GM13976 (cell line): ENCODE measurements around the gene DNPH1.

Experiments used
- DNase-seq: peaks from one replicate; pipeline ENCODE4 v3.0.0; 2012; ENCODE audit warnings: low spot score
- CTCF ChIP-seq: IDR thresholded peaks from 2 replicates; pipeline ENCODE4 v1.5.1; 2012; ENCODE audit warnings: borderline replicate concordance, mild to moderate bottlenecking; ENCODE audit not compliant: insufficient read depth; ENCODE audit errors: extremely low read depth, missing control alignments, control extremely low read depth
- in situ Hi-C: fragments of 300-500 bp; cut with MboI; formaldehyde crosslinking; loops from one replicate; pipeline ENCODE4 v1.12.0; 2022; ENCODE audit warnings: low sequenced_read_pairs, mixed read lengths, inconsistent platforms; ENCODE audit not compliant: unreplicated experiment

DNPH1 gene

GRCh38 chr6:43258807-43259686 is 29.8 kb upstream of the DNPH1 start:
- no peak for TF ChIP-seq CTCF
- DNase-seq: no peak
- in situ Hi-C loops: loop anchor here (25.0 kb wide), 1 partner anchor 228 kb away; the partner anchor contains the start of gene TJAP1

GRCh38 chr6:43258180-43258579 is 28.9 kb upstream of the DNPH1 start:
- DNase-seq: no peak
- in situ Hi-C loops: loop anchor here (25.0 kb wide), 1 partner anchor 229 kb away; the partner anchor contains the start of gene TJAP1
- TF ChIP-seq CTCF: no peak

GRCh38 chr6:43257367-43258145 is 28.3 kb upstream of the DNPH1 start:
- in situ Hi-C loops: loop anchor here (25.0 kb wide), 1 partner anchor 230 kb away; the partner anchor contains the start of gene TJAP1
- DNase-seq: no peak
- no peak for TF ChIP-seq CTCF

- in situ Hi-C loops: loop anchor here (25.0 kb wide), 1 partner anchor 230 kb away; the partner anchor contains the start of gene TJAP1
- DNase-seq: no peak
- no peak for TF ChIP-seq CTCF
These were observed 27.5 kb upstream of the DNPH1 start for GRCh38 chr6:43256670-43257366.

- TF ChIP-seq CTCF: no peak
- DNase-seq: no peak
- in situ Hi-C loops: loop anchor here (25.0 kb wide), 1 partner anchor 232 kb away; the partner anchor contains the start of gene TJAP1
These were observed 26.2 kb upstream of the DNPH1 start for GRCh38 chr6:43255408-43256054.

GRCh38 chr6:43254846-43255245 is 25.6 kb upstream of the DNPH1 start:
- DNase-seq: no peak
- in situ Hi-C loops: loop anchor here (25.0 kb wide), 1 partner anchor 232 kb away; the partner anchor contains the start of gene TJAP1
- TF ChIP-seq CTCF: no peak
